ENCODE results near the gene SEMA5A.

DNA sequence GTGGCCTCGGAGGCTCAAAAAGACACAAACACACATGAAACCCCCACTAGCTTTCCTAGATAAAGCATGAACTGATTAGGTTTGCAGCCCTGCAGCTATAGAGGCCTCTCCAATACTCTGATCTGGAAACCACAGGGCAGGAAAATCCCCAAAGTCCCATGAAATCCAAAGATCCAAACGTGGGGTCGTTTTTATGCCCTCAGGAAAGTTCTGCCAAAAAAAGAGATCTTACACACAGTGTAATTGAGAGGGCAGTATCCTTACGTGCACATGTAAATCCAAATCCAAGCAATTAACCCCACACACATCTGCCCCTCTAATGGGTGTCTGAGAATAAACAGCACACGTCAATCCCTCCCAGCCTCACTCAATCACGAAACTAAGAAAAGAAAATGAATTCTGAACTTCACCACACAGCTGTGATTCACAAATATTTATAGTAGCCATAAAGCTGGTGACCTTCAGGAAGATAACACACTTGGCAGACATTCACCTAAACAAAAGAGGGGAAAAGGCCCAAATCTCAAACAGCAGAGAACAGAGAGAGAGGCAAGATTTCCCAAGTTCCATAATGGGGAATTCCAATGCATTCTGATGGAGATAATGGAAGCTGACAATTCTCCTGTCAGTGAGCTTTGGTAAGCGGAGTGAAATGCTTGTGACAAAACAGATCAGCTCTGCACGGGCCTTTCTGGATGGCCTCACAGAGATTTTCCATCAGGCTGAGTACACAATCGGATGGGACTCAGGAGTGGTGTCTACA, 114.2 kb downstream of the SEMA5A start:
- TF ChIP-seq, protein P1, sequence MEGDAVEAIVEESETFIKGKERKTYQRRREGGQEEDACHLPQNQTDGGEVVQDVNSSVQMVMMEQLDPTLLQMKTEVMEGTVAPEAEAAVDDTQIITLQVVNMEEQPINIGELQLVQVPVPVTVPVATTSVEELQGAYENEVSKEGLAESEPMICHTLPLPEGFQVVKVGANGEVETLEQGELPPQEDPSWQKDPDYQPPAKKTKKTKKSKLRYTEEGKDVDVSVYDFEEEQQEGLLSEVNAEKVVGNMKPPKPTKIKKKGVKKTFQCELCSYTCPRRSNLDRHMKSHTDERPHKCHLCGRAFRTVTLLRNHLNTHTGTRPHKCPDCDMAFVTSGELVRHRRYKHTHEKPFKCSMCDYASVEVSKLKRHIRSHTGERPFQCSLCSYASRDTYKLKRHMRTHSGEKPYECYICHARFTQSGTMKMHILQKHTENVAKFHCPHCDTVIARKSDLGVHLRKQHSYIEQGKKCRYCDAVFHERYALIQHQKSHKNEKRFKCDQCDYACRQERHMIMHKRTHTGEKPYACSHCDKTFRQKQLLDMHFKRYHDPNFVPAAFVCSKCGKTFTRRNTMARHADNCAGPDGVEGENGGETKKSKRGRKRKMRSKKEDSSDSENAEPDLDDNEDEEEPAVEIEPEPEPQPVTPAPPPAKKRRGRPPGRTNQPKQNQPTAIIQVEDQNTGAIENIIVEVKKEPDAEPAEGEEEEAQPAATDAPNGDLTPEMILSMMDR (IDR thresholded peaks at IDR 0.05; ENCODE audit: low read length) = no peak
- TF ChIP-seq EZH2 (optimal IDR thresholded peaks at IDR 0.05; ENCODE audit: low read depth, low read length) = no peak

Data from MM.1S (cell line).